ENCODE measurements around the gene ADGRB2.

ADGRB2 gene

GRCh38 chr1:31787786-31788137, 23.6 kb upstream of the ADGRB2 start:
- no peak for DNase-seq (ENCODE audit: insufficient read length)
- no peak for FAIRE-seq
- no peak for TF ChIP-seq POLR2A (IDR thresholded peaks at IDR 0.05; ENCODE audit: low read depth, low read length)
- TF ChIP-seq POLR2AphosphoS5 (IDR thresholded peaks at IDR 0.05; ENCODE audit: low read depth, low read length) = no peak; the same call in 1 of the 2 replicates
- no peak for TF ChIP-seq TAF1 (IDR thresholded peaks at IDR 0.05; ENCODE audit: borderline replicate concordance, low read depth, low read length)

- FAIRE-seq (no peak), DNase-seq (ENCODE audit: insufficient read length) (no peak)
- no peak for TF ChIP-seq POLR2AphosphoS5 (IDR thresholded peaks at IDR 0.05; ENCODE audit: low read depth, low read length)
- no peak for TF ChIP-seq TAF1 (IDR thresholded peaks at IDR 0.05; ENCODE audit: borderline replicate concordance, low read depth, low read length)
- TF ChIP-seq POLR2A (IDR thresholded peaks at IDR 0.05; ENCODE audit: low read depth, low read length) = no peak
Observed at GRCh38 chr1:31787261-31787660, 23.1 kb upstream of the ADGRB2 start.

GRCh38 chr1:31786366-31787060, 22.4 kb upstream of the ADGRB2 start:
- FAIRE-seq = no peak
- DNase-seq (ENCODE audit: insufficient read length) = no peak
- TF ChIP-seq POLR2A (IDR thresholded peaks at IDR 0.05; ENCODE audit: low read depth, low read length) (no peak), POLR2AphosphoS5 (IDR thresholded peaks at IDR 0.05; ENCODE audit: low read depth, low read length) (no peak), TAF1 (IDR thresholded peaks at IDR 0.05; ENCODE audit: borderline replicate concordance, low read depth, low read length) (no peak)

GRCh38 chr1:31785947-31786290, 21.8 kb upstream of the ADGRB2 start:
- FAIRE-seq (no peak), DNase-seq (ENCODE audit: insufficient read length) (no peak)
- TF ChIP-seq POLR2AphosphoS5 (IDR thresholded peaks at IDR 0.05; ENCODE audit: low read depth, low read length) (no peak), POLR2A (IDR thresholded peaks at IDR 0.05; ENCODE audit: low read depth, low read length) (no peak), TAF1 (IDR thresholded peaks at IDR 0.05; ENCODE audit: borderline replicate concordance, low read depth, low read length) (no peak)

GRCh38 chr1:31785020-31785946, 21.1 kb upstream of the ADGRB2 start:
- FAIRE-seq (peak; percentile 76), DNase-seq (ENCODE audit: insufficient read length) (no peak)
- TF ChIP-seq POLR2AphosphoS5 (IDR thresholded peaks at IDR 0.05; ENCODE audit: low read depth, low read length) = no peak
- TF ChIP-seq TAF1 (IDR thresholded peaks at IDR 0.05; ENCODE audit: borderline replicate concordance, low read depth, low read length) = no peak
- no peak for TF ChIP-seq POLR2A (IDR thresholded peaks at IDR 0.05; ENCODE audit: low read depth, low read length)

GRCh38 chr1:31784356-31785019, 20.3 kb upstream of the ADGRB2 start:
- no peak for TF ChIP-seq POLR2AphosphoS5 (IDR thresholded peaks at IDR 0.05; ENCODE audit: low read depth, low read length)
- TF ChIP-seq TAF1 (IDR thresholded peaks at IDR 0.05; ENCODE audit: borderline replicate concordance, low read depth, low read length) = no peak
- TF ChIP-seq POLR2A (IDR thresholded peaks at IDR 0.05; ENCODE audit: low read depth, low read length) = no peak
- FAIRE-seq = no peak
- no peak for DNase-seq (ENCODE audit: insufficient read length)

GRCh38 chr1:31783846-31784245, 19.7 kb upstream of the ADGRB2 start:
- no peak for FAIRE-seq

GRCh38 chr1:31782421-31783410, 18.6 kb upstream of the ADGRB2 start:
- no peak for DNase-seq (ENCODE audit: insufficient read length)
- TF ChIP-seq TAF1 (IDR thresholded peaks at IDR 0.05; ENCODE audit: borderline replicate concordance, low read depth, low read length) (no peak), POLR2A (IDR thresholded peaks at IDR 0.05; ENCODE audit: low read depth, low read length) (no peak), POLR2AphosphoS5 (IDR thresholded peaks at IDR 0.05; ENCODE audit: low read depth, low read length) (no peak)
- FAIRE-seq = no peak

More at GRCh38 chr1:31783846-31784245, 19.7 kb upstream of the ADGRB2 start:
- TF ChIP-seq TAF1 (IDR thresholded peaks at IDR 0.05; ENCODE audit: borderline replicate concordance, low read depth, low read length) = no peak
- no peak for TF ChIP-seq POLR2A (IDR thresholded peaks at IDR 0.05; ENCODE audit: low read depth, low read length)
- no peak for TF ChIP-seq POLR2AphosphoS5 (IDR thresholded peaks at IDR 0.05; ENCODE audit: low read depth, low read length)
- no peak for DNase-seq (ENCODE audit: insufficient read length)

GRCh38 chr1:31781756-31782371, 17.7 kb upstream of the ADGRB2 start:
- FAIRE-seq = no peak
- DNase-seq (ENCODE audit: insufficient read length) = no peak
- TF ChIP-seq POLR2A (IDR thresholded peaks at IDR 0.05; ENCODE audit: low read depth, low read length) = no peak
- no peak for TF ChIP-seq POLR2AphosphoS5 (IDR thresholded peaks at IDR 0.05; ENCODE audit: low read depth, low read length)
- TF ChIP-seq TAF1 (IDR thresholded peaks at IDR 0.05; ENCODE audit: borderline replicate concordance, low read depth, low read length) = no peak

- FAIRE-seq = no peak
- TF ChIP-seq POLR2A (IDR thresholded peaks at IDR 0.05; ENCODE audit: low read depth, low read length) = no peak
- TF ChIP-seq TAF1 (IDR thresholded peaks at IDR 0.05; ENCODE audit: borderline replicate concordance, low read depth, low read length) = no peak
- TF ChIP-seq POLR2AphosphoS5 (IDR thresholded peaks at IDR 0.05; ENCODE audit: low read depth, low read length) = no peak
- DNase-seq (ENCODE audit: insufficient read length) = no peak
Observed at GRCh38 chr1:31781138-31781755, 17.1 kb upstream of the ADGRB2 start.

Measured in GM12892 (cell line).